Endothelial cell of umbilical vein (primary cell): ENCODE data around the gene MRC2. TPM values are rescaled to one million over a fixed set of nuclear protein-coding genes. Genes with fewer than 3 reads are reported as not detected.

ENCODE experiments used
- BruUV-seq: library from RNA; stranded (reverse); fragments of 400-500 nt; replicated peaks from 2 replicates; lab custom pipeline; 2021; lab: Mats Ljungman, UMichigan
- CTCF ChIA-PET: fragments of 300-600, 350-600 bp; sonication (Branson Sonifier 250); formaldehyde crosslinking; loops from one replicate; lab custom pipeline; 2021; ENCODE audit warnings: antibody characterized with exemption, inconsistent platforms; lab: Charles Lee
- POLR2A ChIA-PET: fragments of 300-600, 350-600 bp; sonication (Branson Sonifier 250); formaldehyde crosslinking; loops from one replicate; lab custom pipeline; 2021; ENCODE audit warnings: antibody characterized with exemption, inconsistent platforms; lab: Charles Lee
- DNase-seq: peaks from one replicate; pipeline ENCODE4 v3.0.0-alpha.2; 2011; ENCODE audit warnings: low read depth, low spot score
- FAIRE-seq: peaks from 2 replicates; lab custom pipeline; 2011; peaks lifted over from hg19 to GRCh38; lab: Jason Lieb, UNC
- H2AFZ ChIP-seq: 2 replicates; pipeline ENCODE4 v1.6.0; 2012; ENCODE audit warnings: low read depth, low read length, control low read depth, inconsistent platforms
- H3K27ac ChIP-seq: 2 replicates; pipeline ENCODE4 v1.5.1; 2011; ENCODE audit warnings: low read depth, mild to moderate bottlenecking, control low read depth, low read length, moderate library complexity; ENCODE audit not compliant: insufficient read depth
- H3K27me3 ChIP-seq, 2 experiments: 2 replicates each; pipeline versions ENCODE4 v1.6.0 to v1.6.1; 2011; ENCODE audit warnings: low read length in 2 of 2, mixed read lengths in 1 of 2; ENCODE audit not compliant: control insufficient read depth in 2 of 2, insufficient read depth in 2 of 2
- H3K36me3 ChIP-seq, 2 experiments: 2 replicates in 1 of 2; 3 replicates in 1 of 2; pipeline ENCODE4 v1.5.1; 2011; ENCODE audit warnings: low read length in 2 of 2, mild to moderate bottlenecking in 1 of 2, moderate library complexity in 1 of 2; ENCODE audit not compliant: control insufficient read depth in 2 of 2, insufficient read depth in 2 of 2; ENCODE audit errors: extremely low read depth in 1 of 2
- H3K4me1 ChIP-seq: 3 replicates; pipeline ENCODE4 v1.5.1; 2011; ENCODE audit warnings: mild to moderate bottlenecking, low read length; ENCODE audit not compliant: control insufficient read depth, insufficient read depth; ENCODE audit errors: extremely low read depth
- H3K4me2 ChIP-seq: 2 replicates; pipeline ENCODE4 v1.6.1; 2011; ENCODE audit warnings: low read length, control low read depth, mixed read lengths; ENCODE audit not compliant: insufficient read depth
- H3K4me3 ChIP-seq, 3 experiments: fragments of 200-600 bp in 1 of 3; sonication (generic), shearing (Covaris generic) in 1 of 3; replicated peaks in 1 of 3; 2 replicates each; pipeline ENCODE4 v1.5.1; 2011 to 2016; ENCODE audit warnings: control low read depth in 3 of 3, low read length in 3 of 3, mild to moderate bottlenecking in 2 of 3, inconsistent platforms in 1 of 3, low read depth in 1 of 3, moderate library complexity in 1 of 3; ENCODE audit not compliant: insufficient read depth in 1 of 3
- H3K79me2 ChIP-seq: 2 replicates; pipeline ENCODE4 v1.6.0; 2012; ENCODE audit warnings: low read length, inconsistent platforms; ENCODE audit not compliant: control insufficient read depth, insufficient read depth
- H3K9ac ChIP-seq: replicated peaks from 2 replicates; pipeline ENCODE3; 2011; ENCODE audit warnings: low read length, control low read depth; ENCODE audit not compliant: insufficient read depth; ENCODE audit errors: extremely low read depth
- H3K9me1 ChIP-seq: replicated peaks from 3 replicates; pipeline ENCODE4 v1.6.0; 2011; ENCODE audit warnings: mild to moderate bottlenecking, low read length; ENCODE audit not compliant: control insufficient read depth, insufficient read depth; ENCODE audit errors: extremely low read depth
- H3K9me3 ChIP-seq: replicated peaks from 2 replicates; pipeline ENCODE4 v1.5.1; 2012; ENCODE audit warnings: low read length, inconsistent platforms; ENCODE audit not compliant: control insufficient read depth, insufficient read depth
- H4K20me1 ChIP-seq: replicated peaks from 2 replicates; pipeline ENCODE3; 2011; ENCODE audit warnings: mild to moderate bottlenecking, low read length; ENCODE audit not compliant: control insufficient read depth, insufficient read depth; ENCODE audit errors: extremely low read depth
- CTCF ChIP-seq, 2 donors: IDR thresholded peaks; 1 replicate in 1 of 2; 2 replicates in 1 of 2; pipeline ENCODE4 v1.5.1; 2011; ENCODE audit warnings: low read length in 2 of 2, mild to moderate bottlenecking in 2 of 2, moderate library complexity in 2 of 2, control low read depth in 1 of 2, inconsistent platforms in 1 of 2, low read depth in 1 of 2; ENCODE audit not compliant: insufficient read depth in 1 of 2; ENCODE audit errors: extremely low read depth in 1 of 2
- EZH2 ChIP-seq: IDR thresholded peaks from 2 replicates; pipeline ENCODE4 v1.6.1; 2012; ENCODE audit warnings: borderline replicate concordance, low read depth, mild to moderate bottlenecking, moderate library complexity, low read length, inconsistent platforms; ENCODE audit not compliant: severe bottlenecking
- FOS ChIP-seq: IDR thresholded peaks from 2 replicates; pipeline ENCODE4 v1.6.1; 2011; ENCODE audit warnings: mild to moderate bottlenecking, low read length, moderate library complexity, borderline replicate concordance; ENCODE audit not compliant: insufficient read depth
- JUN ChIP-seq: IDR thresholded peaks from 2 replicates; pipeline ENCODE4 v1.6.1; 2011; ENCODE audit warnings: borderline replicate concordance, low read depth; ENCODE audit not compliant: insufficient read length, insufficient read depth
- MYC ChIP-seq: IDR thresholded peaks from one replicate; pipeline ENCODE4 v1.6.1; 2011; ENCODE audit warnings: mild to moderate bottlenecking, low read depth, low read length
- POLR2AphosphoS5 ChIP-seq: IDR thresholded peaks from 2 replicates; pipeline ENCODE4 v1.6.1; 2012; ENCODE audit warnings: low read depth, mild to moderate bottlenecking, control low read depth, low read length, moderate library complexity; ENCODE audit not compliant: insufficient read depth
- dilution Hi-C: fragments of 300-500 bp; cut with MboI; formaldehyde crosslinking; loops from one replicate; pipeline ENCODE4 v1.15.0; 2019; ENCODE audit warnings: low sequenced_read_pairs; ENCODE audit not compliant: extremely low pct_ligation_motif_present
- intact Hi-C: fragments of 100-400 bp; cut with micrococcal nuclease; formaldehyde crosslinking; loops from one replicate; pipeline ENCODE4 v1.10.0; 2022
- polyA plus RNA-seq, 4 experiments: library from polyadenylated mRNA; depleted of rRNA in 3 of 4; stranded (reverse) in 3 of 4; unstranded in 1 of 4; fragments of >200 nt; gene quantifications; 2 replicates each; pipeline versions ENCODE4 v1.2.1 to v1.2.3, GENCODE V29; 2011 to 2012; ENCODE audit warnings: missing spikeins in 1 of 4
- total RNA-seq: library from RNA; stranded (reverse); gene quantifications from 2 replicates; pipeline ENCODE4 v1.2.3, GENCODE V29; 2021

Gene MRC2
- total and polyA plus RNA-seq, 2 donors (not counting 3 experiments of a cell fraction or from before 2014, with no cell fraction given), result 30.6 to 52.7 TPM

GRCh38 chr17:62618647-62619416 lies 8.6 kb upstream of the MRC2 start:
- no peak for DNase-seq
- H3K27ac ChIP-seq, result no peak overlapping the region
- no peaks in the 10 kb centered on the region for H3K79me2 ChIP-seq
- BruUV-seq, result no TSS peak
- H3K9me3 ChIP-seq, result no peaks in the 10 kb centered on the region
- TF ChIP-seq EZH2 (no peak), JUN (no peak), FOS (no peak)
- ChIA-PET CTCF (interaction anchor here (1.2 to 2.5 kb wide), 4 partner anchors 8 to 66 kb away, joined by 3 to 14 read pairs (median 4); no protein-coding TSS in a partner anchor), POLR2A (no interaction called here)
- no peak for FAIRE-seq
- peaks cover 3 to 4% of the 10 kb centered on the region in 2 experiments for H3K36me3 ChIP-seq
- H3K4me3 ChIP-seq, result no peak overlapping the region
- H4K20me1 ChIP-seq, result no peaks in the 10 kb centered on the region
- intact Hi-C loops, result loop anchor here (1.0 kb wide), 1 partner anchor 74 kb away; no protein-coding TSS in a partner anchor
- H2AFZ ChIP-seq, result no peak overlapping the region
- H3K9me1 ChIP-seq, result no peaks in the 10 kb centered on the region
- dilution Hi-C loops, result no loop called here
- H3K4me2 ChIP-seq, result no peak overlapping the region
- H3K9ac ChIP-seq, result no peak overlapping the region
- H3K27me3 ChIP-seq, result no peaks in the 10 kb centered on the region
- no peaks in the 10 kb centered on the region for H3K4me1 ChIP-seq

- DNase-seq (no peak), FAIRE-seq (no peak)
- Histone ChIP-seq H3K9me3 (no peaks in the 10 kb centered on the region), H3K4me1 (no peaks in the 10 kb centered on the region), H3K9me1 (no peaks in the 10 kb centered on the region), H3K27ac (no peak overlapping the region), H3K4me3 (no peak overlapping the region), H2AFZ (no peak overlapping the region), H3K79me2 (no peaks in the 10 kb centered on the region), H3K27me3 (no peaks in the 10 kb centered on the region), H3K36me3 (peaks cover 3 to 4% of the 10 kb centered on the region in 2 experiments), H4K20me1 (no peaks in the 10 kb centered on the region), H3K4me2 (no peak overlapping the region), H3K9ac (no peak overlapping the region)
- intact Hi-C loops, result loop anchor here (1.0 kb wide), 1 partner anchor 74 kb away; no protein-coding TSS in a partner anchor
- dilution Hi-C loops, result no loop called here
- ChIA-PET POLR2A (no interaction called here), CTCF (interaction anchor here (1.2 to 2.5 kb wide), 4 partner anchors 9 to 67 kb away, joined by 3 to 14 read pairs (median 4); no protein-coding TSS in a partner anchor)
- TF ChIP-seq POLR2AphosphoS5, result no peak
- TF ChIP-seq CTCF (IDR thresholded peaks at IDR 0.05; ENCODE audit: extremely low read depth in 1 of 2, insufficient read depth in 1 of 2, low read depth in 1 of 2, low read length in 2 of 2), result no peak
- no peak for TF ChIP-seq JUN
- no peak for TF ChIP-seq FOS
- TF ChIP-seq MYC, result no peak
- BruUV-seq, result no TSS peak
These were observed 7.9 kb upstream of the MRC2 start for GRCh38 chr17:62619417-62620155.
